ENCODE data around the gene MYOZ3.

- no peak for TF ChIP-seq CTCF (IDR thresholded peaks at IDR 0.05)
- TF ChIP-seq ZFX (IDR thresholded peaks at IDR 0.05; ENCODE audit: borderline replicate concordance) = no peak
Measured at GRCh38 chr5:150632305-150633160, 28.5 kb upstream of the MYOZ3 start.

Measured in 22Rv1 (cell line).